ENCODE data around the gene TMEM30B.

TMEM30B gene

GRCh38 chr14:61281186-61281947, at the start of gene TMEM30B:
TMEM30B (minus strand) TSS chr14:61281338; CDS start chr14:61281147, 191 bp downstream.
- H3K36me3 ChIP-seq (replicated peaks), result no peaks in the 10 kb centered on the region
- peak within 1 kb of the TSS; percentile 51 for H3K4me3 ChIP-seq (ENCODE audit: low read depth, low read length)
- no peak within 1 kb of the TSS for H3K27ac ChIP-seq
- TF ChIP-seq CTCF (IDR thresholded peaks at IDR 0.05; ENCODE audit: low read depth, low read length, missing control alignments), result no peak
- DNase-seq, result no peak
- in situ Hi-C loops (cut with HindIII; ENCODE audit: low pct_ligation_motif_present, low sequenced_read_pairs), result no loop called here
- no peaks in the 10 kb centered on the region for H3K27me3 ChIP-seq (replicated peaks)

- H3K27me3 ChIP-seq (replicated peaks), result no peaks in the 10 kb centered on the region
- H3K36me3 ChIP-seq (replicated peaks), result no peaks in the 10 kb centered on the region
- TF ChIP-seq CTCF (IDR thresholded peaks at IDR 0.05; ENCODE audit: low read depth, low read length, missing control alignments), result no peak
- no peak overlapping the region for H3K4me3 ChIP-seq (ENCODE audit: low read depth, low read length)
- DNase-seq, result no peak
- H3K27ac ChIP-seq, result no peak overlapping the region
- in situ Hi-C loops (cut with HindIII; ENCODE audit: low pct_ligation_motif_present, low sequenced_read_pairs), result no loop called here
These were observed 49.4 kb upstream of the TMEM30B start for GRCh38 chr14:61330511-61330910.

GRCh38 chr14:61329478-61330051, 48.4 kb upstream of the TMEM30B start:
- no peak for TF ChIP-seq CTCF (IDR thresholded peaks at IDR 0.05; ENCODE audit: low read depth, low read length, missing control alignments)
- in situ Hi-C loops (cut with HindIII; ENCODE audit: low pct_ligation_motif_present, low sequenced_read_pairs), result no loop called here
- Histone ChIP-seq H3K4me3 (ENCODE audit: low read depth, low read length) (no peak overlapping the region), H3K27me3 (replicated peaks) (no peaks in the 10 kb centered on the region), H3K27ac (no peak overlapping the region), H3K36me3 (replicated peaks) (no peaks in the 10 kb centered on the region)
- no peak for DNase-seq

- no peak overlapping the region for H3K27ac ChIP-seq
- TF ChIP-seq CTCF (IDR thresholded peaks at IDR 0.05; ENCODE audit: low read depth, low read length, missing control alignments), result no peak
- no peaks in the 10 kb centered on the region for H3K36me3 ChIP-seq (replicated peaks)
- in situ Hi-C loops (cut with HindIII; ENCODE audit: low pct_ligation_motif_present, low sequenced_read_pairs), result no loop called here
- H3K27me3 ChIP-seq (replicated peaks), result no peaks in the 10 kb centered on the region
- no peak overlapping the region for H3K4me3 ChIP-seq (ENCODE audit: low read depth, low read length)
- no peak for DNase-seq
These were observed 47.6 kb upstream of the TMEM30B start for GRCh38 chr14:61328626-61329262.

- in situ Hi-C loops (cut with HindIII; ENCODE audit: low pct_ligation_motif_present, low sequenced_read_pairs), result no loop called here
- no peaks in the 10 kb centered on the region for H3K36me3 ChIP-seq (replicated peaks)
- H3K27ac ChIP-seq, result no peak overlapping the region
- H3K27me3 ChIP-seq (replicated peaks), result no peaks in the 10 kb centered on the region
- H3K4me3 ChIP-seq (ENCODE audit: low read depth, low read length), result no peak overlapping the region
- peak; percentile 22 for DNase-seq
- peak; percentile 8 for TF ChIP-seq CTCF (IDR thresholded peaks at IDR 0.05; ENCODE audit: low read depth, low read length, missing control alignments)
These were observed 45.7 kb upstream of the TMEM30B start for GRCh38 chr14:61326847-61327246.

All from brain microvascular endothelial cell (primary cell).